Gastrocnemius medialis (tissue), 4 donors: Measurements from ENCODE around the gene TGFBR2. TPM values are rescaled to one million over a fixed set of nuclear protein-coding genes. Genes with fewer than 3 reads are reported as not detected.

Experiments used
- ATAC-seq, 2 donors: fragments of 150-250 bp; one replicate each; pipeline ENCODE4 v1.9.1; 2016
- DNase-seq, 2 donors: peaks; one replicate each; pipeline ENCODE4 v3.0.0-alpha.2; 2019
- H3K27ac ChIP-seq, 4 donors: fragments of 200-600 bp; sonication (generic); 1 replicate in 1 of 4; 2 replicates in 3 of 4; pipeline ENCODE4 v1.5.1; 2016 to 2018; ENCODE audit warnings: mild to moderate bottlenecking in 2 of 4, moderate library complexity in 1 of 4
- H3K27me3 ChIP-seq, 3 donors: fragments of 200-600 bp; sonication (generic) in 2 of 3; 1 replicate in 1 of 3; 2 replicates in 2 of 3; pipeline versions ENCODE4 v1.5.1 to v1.6.0; 2016 to 2019; ENCODE audit warnings: mild to moderate bottlenecking in 1 of 3, moderate library complexity in 1 of 3
- H3K36me3 ChIP-seq, 2 donors: fragments of 200-600 bp; sonication (generic) in 1 of 2; one replicate each; pipeline ENCODE4 v1.5.1; 2017 to 2018
- H3K4me1 ChIP-seq, 2 donors: fragments of 200-600 bp; sonication (generic) in 1 of 2; one replicate each; pipeline ENCODE4 v1.5.1; 2016 to 2017; ENCODE audit warnings: mild to moderate bottlenecking in 2 of 2
- H3K4me3 ChIP-seq, 4 donors: fragments of 200-600 bp; sonication (generic) in 3 of 4; 1 replicate in 1 of 4; 2 replicates in 3 of 4; pipeline ENCODE4 v1.5.1; 2016 to 2019; ENCODE audit warnings: mild to moderate bottlenecking in 2 of 4
- H3K9me3 ChIP-seq, 3 donors: fragments of 200-600 bp; sonication (generic) in 2 of 3; 1 replicate in 1 of 3; 2 replicates in 2 of 3; pipeline ENCODE4 v1.5.1; 2016 to 2019
- CTCF ChIP-seq, 5 experiments: fragments of 450-650 bp in 3 of 5; fragments of 200-600 bp in 2 of 5; sonication (generic) in 2 of 5; IDR thresholded peaks in 4 of 5; conservative IDR thresholded peaks in 1 of 5; 1 replicate in 4 of 5; 2 replicates in 1 of 5; pipeline ENCODE4 v1.5.1; 2016 to 2019; ENCODE audit warnings: antibody characterized with exemption in 5 of 5, mild to moderate bottlenecking in 3 of 5, moderate library complexity in 3 of 5
- POLR2A ChIP-seq, 2 donors: fragments of 450-650 bp; IDR thresholded peaks; one replicate each; pipeline ENCODE4 v1.6.1; 2017; ENCODE audit warnings: antibody characterized with exemption in 2 of 2, mild to moderate bottlenecking in 2 of 2, moderate library complexity in 2 of 2
- in situ Hi-C, 4 donors: fragments of 200-750 bp; cut with MboI; loops; one replicate each; pipeline versions ENCODE4 v1.15.0 to v1.8.0; 2017; ENCODE audit warnings: low sequenced_read_pairs in 4 of 4
- intact Hi-C: fragments of 100-400 bp; cut with DNase I; formaldehyde crosslinking; loops from one replicate; pipeline ENCODE4 v1.15.1; 2023; ENCODE audit warnings: low total_unique reads
- total RNA-seq, 4 donors: library from RNA; depleted of rRNA; stranded (reverse); fragments of >200 nt; gene quantifications; one replicate each; pipeline versions ENCODE4 v1.1.0 to v1.2.3, GENCODE V29; 2016

The TGFBR2 gene
- total RNA-seq, 4 donors from 2014 or later, result 38.3 to 53.8 (median 47.2) TPM

GRCh38 chr3:30710017-30710416 lies 103.6 kb downstream of the TGFBR2 start:
- H3K27me3 ChIP-seq, result no peaks in the 10 kb centered on the region
- TF ChIP-seq CTCF (IDR thresholded peaks at IDR 0.05 in 4 of 5, conservative IDR thresholded peaks at IDR 0.05 in 1 of 5) (no peak), POLR2A (IDR thresholded peaks at IDR 0.05) (no peak)
- H3K4me1 ChIP-seq, result no peaks in the 10 kb centered on the region
- intact Hi-C loops (no loop called here), in situ Hi-C loops (no loop called here)
- H3K9me3 ChIP-seq, result no peaks in the 10 kb centered on the region
- no peak overlapping the region for H3K27ac ChIP-seq
- H3K4me3 ChIP-seq, result no peak overlapping the region
- no peaks in the 10 kb centered on the region for H3K36me3 ChIP-seq
- no peak for ATAC-seq
- no peak for DNase-seq

DNA sequence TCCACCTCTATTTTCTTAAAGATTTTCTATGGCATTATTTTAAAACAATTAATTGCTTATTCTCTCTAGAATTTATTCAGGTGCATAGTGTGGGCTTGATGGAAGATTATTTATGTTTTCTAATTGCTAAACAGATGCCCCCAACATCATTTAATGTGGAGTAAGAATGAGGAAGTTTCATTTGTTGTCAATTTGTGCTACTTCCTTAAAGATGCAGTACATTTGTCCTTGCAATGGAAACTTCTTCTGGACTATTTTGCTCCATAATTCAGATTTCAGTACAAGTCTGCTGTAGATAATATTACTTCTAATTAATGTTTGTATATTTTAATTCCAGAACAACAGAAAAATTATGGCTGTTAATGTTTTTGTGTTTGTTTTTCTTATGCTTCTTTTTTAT lies 104.8 kb downstream of the TGFBR2 start:
- Histone ChIP-seq H3K4me1 (no peaks in the 10 kb centered on the region), H3K27ac (no peak overlapping the region), H3K27me3 (no peaks in the 10 kb centered on the region), H3K9me3 (no peaks in the 10 kb centered on the region), H3K36me3 (no peaks in the 10 kb centered on the region), H3K4me3 (no peak overlapping the region)
- DNase-seq (no peak), ATAC-seq (no peak)
- TF ChIP-seq CTCF (IDR thresholded peaks at IDR 0.05 in 4 of 5, conservative IDR thresholded peaks at IDR 0.05 in 1 of 5) (no peak), POLR2A (IDR thresholded peaks at IDR 0.05) (no peak)
- in situ Hi-C loops (no loop called here), intact Hi-C loops (no loop called here)

- Histone ChIP-seq H3K27ac (no peak overlapping the region), H3K4me3 (no peak overlapping the region), H3K27me3 (no peaks in the 10 kb centered on the region), H3K9me3 (no peaks in the 10 kb centered on the region), H3K36me3 (no peaks in the 10 kb centered on the region), H3K4me1 (no peaks in the 10 kb centered on the region)
- in situ Hi-C loops (no loop called here), intact Hi-C loops (no loop called here)
- DNase-seq (no peak), ATAC-seq (no peak)
- TF ChIP-seq CTCF (IDR thresholded peaks at IDR 0.05 in 4 of 5, conservative IDR thresholded peaks at IDR 0.05 in 1 of 5) (no peak), POLR2A (IDR thresholded peaks at IDR 0.05) (no peak)
Observed at GRCh38 chr3:30711867-30712266, 105.5 kb downstream of the TGFBR2 start.

GRCh38 chr3:30712991-30713390 lies 106.6 kb downstream of the TGFBR2 start:
- H3K9me3 ChIP-seq, result no peaks in the 10 kb centered on the region
- intact Hi-C loops (no loop called here), in situ Hi-C loops (no loop called here)
- no peak overlapping the region for H3K27ac ChIP-seq
- no peak overlapping the region for H3K4me3 ChIP-seq
- no peaks in the 10 kb centered on the region for H3K27me3 ChIP-seq
- no peak for TF ChIP-seq CTCF (IDR thresholded peaks at IDR 0.05 in 4 of 5, conservative IDR thresholded peaks at IDR 0.05 in 1 of 5)
- no peak for TF ChIP-seq POLR2A (IDR thresholded peaks at IDR 0.05)
- H3K36me3 ChIP-seq, result no peaks in the 10 kb centered on the region
- ATAC-seq (no peak), DNase-seq (no peak)
- H3K4me1 ChIP-seq, result no peaks in the 10 kb centered on the region

DNA sequence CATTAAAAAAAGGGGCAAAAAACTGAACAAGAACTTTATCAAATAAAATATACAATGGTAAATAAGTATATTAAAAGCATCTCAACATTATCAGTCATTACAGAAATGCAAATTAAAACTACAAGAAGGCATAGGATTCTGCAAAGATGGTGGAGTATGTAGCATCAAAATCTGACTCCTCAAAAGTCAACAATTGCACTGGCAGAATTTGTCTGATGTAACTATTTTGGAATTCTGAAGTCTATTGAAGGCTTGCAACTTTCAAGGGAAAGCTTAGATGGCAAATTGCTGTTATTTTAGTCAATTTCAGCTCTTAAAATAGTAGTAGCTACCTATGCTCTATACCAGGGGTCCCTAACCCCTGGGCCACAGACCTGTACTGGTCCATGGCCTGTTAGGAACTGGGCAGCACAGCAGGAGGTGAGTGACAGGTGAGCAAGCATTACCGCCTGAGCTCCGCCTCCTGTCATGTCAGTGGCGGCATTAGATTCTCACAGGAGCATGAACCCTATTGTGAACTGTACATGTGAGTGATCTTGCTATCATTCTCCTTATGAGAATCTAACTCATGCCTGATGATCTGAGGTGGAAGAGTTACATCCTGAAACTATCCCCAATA lies 107.6 kb downstream of the TGFBR2 start:
- Histone ChIP-seq H3K4me1 (no peaks in the 10 kb centered on the region), H3K27me3 (no peaks in the 10 kb centered on the region), H3K27ac (no peak overlapping the region), H3K36me3 (no peaks in the 10 kb centered on the region), H3K9me3 (no peaks in the 10 kb centered on the region), H3K4me3 (no peak overlapping the region)
- no peak for DNase-seq
- ATAC-seq, result no peak
- intact Hi-C loops, result no loop called here
- TF ChIP-seq CTCF (IDR thresholded peaks at IDR 0.05 in 4 of 5, conservative IDR thresholded peaks at IDR 0.05 in 1 of 5) (no peak), POLR2A (IDR thresholded peaks at IDR 0.05) (no peak)
- in situ Hi-C loops, result no loop called here
